ENCODE results near the gene IMMP2L. TPM values are rescaled to one million over a fixed set of nuclear protein-coding genes. Genes with fewer than 3 reads are reported as not detected.
A peak's percentile ranks its signal among the peaks of the same experiment; 100 is the strongest.

The IMMP2L gene
- total RNA-seq, 1 donor: 8.2 TPM

- DNase-seq (ENCODE audit: low read depth): peak; percentile 17
- no peak overlapping the region for H3K4me3 ChIP-seq (ENCODE audit: low read depth, low read length)
- no peak for TF ChIP-seq CTCF (IDR thresholded peaks at IDR 0.05; ENCODE audit: insufficient read depth, low read depth, low read length)
Observed at GRCh38 chr7:111172564-111173257, 389.6 kb downstream of the IMMP2L start.

GRCh38 chr7:111168182-111168581, 394.1 kb downstream of the IMMP2L start:
- DNase-seq (ENCODE audit: low read depth): peak; percentile 8
- TF ChIP-seq CTCF (IDR thresholded peaks at IDR 0.05; ENCODE audit: insufficient read depth, low read depth, low read length): no peak

GRCh38 chr7:111164442-111164841, 397.9 kb downstream of the IMMP2L start:
- DNase-seq (ENCODE audit: low read depth): no peak
- H3K4me3 ChIP-seq (ENCODE audit: low read depth, low read length): no peak overlapping the region
- TF ChIP-seq CTCF (IDR thresholded peaks at IDR 0.05; ENCODE audit: insufficient read depth, low read depth, low read length): no peak

More at GRCh38 chr7:111168182-111168581, 394.1 kb downstream of the IMMP2L start:
- no peak overlapping the region for H3K4me3 ChIP-seq (ENCODE audit: low read depth, low read length)

- no peak for TF ChIP-seq CTCF (IDR thresholded peaks at IDR 0.05; ENCODE audit: insufficient read depth, low read depth, low read length)
- no peak overlapping the region for H3K4me3 ChIP-seq (ENCODE audit: low read depth, low read length)
- no peak for DNase-seq (ENCODE audit: low read depth)
Observed at GRCh38 chr7:111162692-111163091, 399.6 kb downstream of the IMMP2L start.

GRCh38 chr7:111160297-111160696, 402.0 kb downstream of the IMMP2L start:
- TF ChIP-seq CTCF (IDR thresholded peaks at IDR 0.05; ENCODE audit: insufficient read depth, low read depth, low read length): no peak
- DNase-seq (ENCODE audit: low read depth): no peak
- H3K4me3 ChIP-seq (ENCODE audit: low read depth, low read length): no peak overlapping the region

GRCh38 chr7:111159426-111159825, 402.9 kb downstream of the IMMP2L start:
- TF ChIP-seq CTCF (IDR thresholded peaks at IDR 0.05; ENCODE audit: insufficient read depth, low read depth, low read length): no peak
- no peak overlapping the region for H3K4me3 ChIP-seq (ENCODE audit: low read depth, low read length)
- peak; percentile 54 for DNase-seq (ENCODE audit: low read depth)

- no peak for TF ChIP-seq CTCF (IDR thresholded peaks at IDR 0.05; ENCODE audit: insufficient read depth, low read depth, low read length)
- no peak overlapping the region for H3K4me3 ChIP-seq (ENCODE audit: low read depth, low read length)
- no peak for DNase-seq (ENCODE audit: low read depth)
Observed at GRCh38 chr7:111150709-111151108, 411.6 kb downstream of the IMMP2L start.

Data from fibroblast of villous mesenchyme (primary cell).